Measurements from ENCODE around the gene CREB3L2. TPM values are rescaled to one million over a fixed set of nuclear protein-coding genes. Genes with fewer than 3 reads are reported as not detected.

Gene CREB3L2
- total RNA-seq, 1 donor from 2014 or later = 61.8 TPM

DNA sequence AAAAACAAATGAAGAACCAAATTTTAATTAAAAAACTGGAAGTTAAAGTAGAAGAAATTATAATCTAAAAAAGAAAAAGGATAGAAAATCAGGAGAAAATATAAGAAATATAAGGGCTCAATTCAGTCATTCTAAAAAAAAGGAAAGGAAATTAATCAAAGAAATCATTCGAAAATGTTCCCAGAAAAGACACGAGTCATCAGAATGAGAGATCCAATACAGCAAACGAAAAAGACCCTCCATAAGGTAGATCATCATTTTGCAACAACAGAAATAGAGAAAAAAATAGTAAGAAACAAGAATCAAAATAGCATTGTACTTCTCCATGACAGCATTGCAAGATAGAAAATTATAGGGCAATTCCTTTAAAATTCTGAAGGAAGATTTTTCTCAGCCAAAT, 132.6 kb downstream of the CREB3L2 start:
- intact Hi-C loops (cut with DNase I) = no loop called here
- TF ChIP-seq, protein P1, sequence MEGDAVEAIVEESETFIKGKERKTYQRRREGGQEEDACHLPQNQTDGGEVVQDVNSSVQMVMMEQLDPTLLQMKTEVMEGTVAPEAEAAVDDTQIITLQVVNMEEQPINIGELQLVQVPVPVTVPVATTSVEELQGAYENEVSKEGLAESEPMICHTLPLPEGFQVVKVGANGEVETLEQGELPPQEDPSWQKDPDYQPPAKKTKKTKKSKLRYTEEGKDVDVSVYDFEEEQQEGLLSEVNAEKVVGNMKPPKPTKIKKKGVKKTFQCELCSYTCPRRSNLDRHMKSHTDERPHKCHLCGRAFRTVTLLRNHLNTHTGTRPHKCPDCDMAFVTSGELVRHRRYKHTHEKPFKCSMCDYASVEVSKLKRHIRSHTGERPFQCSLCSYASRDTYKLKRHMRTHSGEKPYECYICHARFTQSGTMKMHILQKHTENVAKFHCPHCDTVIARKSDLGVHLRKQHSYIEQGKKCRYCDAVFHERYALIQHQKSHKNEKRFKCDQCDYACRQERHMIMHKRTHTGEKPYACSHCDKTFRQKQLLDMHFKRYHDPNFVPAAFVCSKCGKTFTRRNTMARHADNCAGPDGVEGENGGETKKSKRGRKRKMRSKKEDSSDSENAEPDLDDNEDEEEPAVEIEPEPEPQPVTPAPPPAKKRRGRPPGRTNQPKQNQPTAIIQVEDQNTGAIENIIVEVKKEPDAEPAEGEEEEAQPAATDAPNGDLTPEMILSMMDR (IDR thresholded peaks at IDR 0.05) = no peak
- H3K27me3 ChIP-seq = no peaks in the 10 kb centered on the region

DNA sequence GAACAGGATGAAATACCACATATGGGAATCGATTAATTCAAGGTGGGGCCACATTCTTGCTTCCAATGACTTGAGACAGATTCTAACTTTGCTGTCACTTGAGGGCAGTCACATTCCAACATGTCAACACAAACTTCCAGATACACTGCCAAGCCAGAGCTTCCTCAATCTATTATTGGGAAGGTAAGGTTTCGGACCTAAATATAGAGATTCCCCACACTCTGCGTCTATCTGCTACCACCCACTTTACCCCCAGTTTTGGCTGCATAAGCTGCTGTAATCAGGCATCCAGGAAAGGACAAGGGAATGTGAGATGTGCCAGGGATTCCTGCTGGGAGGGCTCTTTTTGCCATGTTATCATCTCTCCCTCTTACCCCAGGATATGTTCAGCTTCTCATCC, 134.6 kb downstream of the CREB3L2 start:
- Histone ChIP-seq H3K36me3 (peaks cover 29% of the 10 kb centered on the region), H3K9me3 (peaks cover 9% of the 10 kb centered on the region), H3K4me1 (no peaks in the 10 kb centered on the region), H3K27me3 (no peaks in the 10 kb centered on the region), H3K4me3 (no peak overlapping the region), H3K27ac (no peak overlapping the region)
- DNase-seq (no peak), ATAC-seq (no peak)
- intact Hi-C loops (cut with DNase I) = no loop called here
- TF ChIP-seq, protein P1 (IDR thresholded peaks at IDR 0.05) = no peak

More for the DNA sequence above, 132.6 kb downstream of the CREB3L2 start:
- H3K27ac ChIP-seq = no peak overlapping the region
- no peaks in the 10 kb centered on the region for H3K4me1 ChIP-seq
- DNase-seq (no peak), ATAC-seq (no peak)
- no peak overlapping the region for H3K4me3 ChIP-seq
- H3K36me3 ChIP-seq = peaks cover 36% of the 10 kb centered on the region
- peaks cover 9% of the 10 kb centered on the region for H3K9me3 ChIP-seq

DNA sequence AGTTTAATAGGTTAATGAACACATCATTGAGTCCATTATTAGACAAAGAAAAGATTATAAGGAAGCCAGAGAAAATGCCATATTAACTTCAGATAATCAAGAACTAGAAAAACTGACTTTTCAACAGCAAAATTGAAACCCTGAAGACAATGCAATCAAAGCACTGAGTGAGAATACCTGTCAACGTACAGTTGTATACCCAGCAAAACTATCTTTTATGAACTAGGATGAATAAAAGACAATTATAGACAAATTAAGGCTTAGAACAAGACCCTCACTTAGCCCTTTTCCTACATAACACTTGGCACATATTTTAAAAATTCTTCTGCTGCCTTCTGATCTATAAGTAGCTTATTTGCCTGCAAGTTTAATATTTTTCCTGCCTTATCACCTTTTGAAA, 136.1 kb downstream of the CREB3L2 start:
- Histone ChIP-seq H3K9me3 (peaks cover 9% of the 10 kb centered on the region), H3K4me3 (no peak overlapping the region), H3K27me3 (no peaks in the 10 kb centered on the region), H3K27ac (no peak overlapping the region), H3K4me1 (no peaks in the 10 kb centered on the region), H3K36me3 (peaks cover 29% of the 10 kb centered on the region)
- no peak for DNase-seq
- ATAC-seq = no peak
- TF ChIP-seq, protein P1 (IDR thresholded peaks at IDR 0.05) = no peak
- intact Hi-C loops (cut with DNase I) = no loop called here

DNA sequence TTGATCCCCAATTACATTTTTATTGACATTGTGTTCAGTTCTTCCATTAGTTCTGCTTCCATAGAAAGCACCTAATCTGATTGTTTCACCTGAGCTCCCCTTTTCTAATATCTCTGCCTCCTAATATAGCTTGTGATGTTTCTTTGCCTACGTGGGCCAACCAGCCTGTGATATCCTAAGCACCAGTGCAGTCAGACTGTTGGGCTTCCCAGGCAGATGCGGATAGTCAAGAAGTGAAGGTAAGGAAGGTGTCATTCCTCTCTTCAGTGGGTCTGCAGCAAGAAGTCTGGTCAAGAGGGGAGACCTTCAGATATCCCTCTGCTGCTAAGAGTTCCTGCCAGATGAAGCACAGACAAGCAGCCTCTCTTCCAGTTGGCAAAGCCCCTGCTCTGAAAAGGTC, 138.9 kb downstream of the CREB3L2 start:
- DNase-seq (no peak), ATAC-seq (no peak)
- TF ChIP-seq, protein P1 (IDR thresholded peaks at IDR 0.05) = no peak

DNA sequence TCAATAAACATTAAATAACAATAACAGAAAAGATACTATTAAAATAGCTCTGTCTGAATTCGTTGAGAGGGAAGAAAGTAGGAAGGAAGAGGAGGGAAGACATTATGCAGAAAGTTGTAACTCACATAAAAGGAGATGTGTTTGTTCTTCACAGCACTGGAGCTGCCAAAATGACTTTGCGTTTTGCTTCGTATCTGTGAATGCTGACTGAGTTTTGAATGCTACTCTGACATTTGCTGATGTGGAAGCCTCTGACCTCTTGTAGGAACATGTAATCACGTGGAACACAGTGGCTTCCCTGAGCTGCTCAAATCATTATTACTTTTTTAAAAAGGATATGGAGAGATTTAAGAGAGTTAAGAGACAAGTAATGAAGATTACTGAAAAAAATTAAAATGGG, 139.5 kb downstream of the CREB3L2 start:
- no peak for ATAC-seq
- Histone ChIP-seq H3K9me3 (peaks cover 9% of the 10 kb centered on the region), H3K4me1 (no peaks in the 10 kb centered on the region), H3K36me3 (peaks cover 24% of the 10 kb centered on the region), H3K27ac (no peak overlapping the region), H3K27me3 (no peaks in the 10 kb centered on the region), H3K4me3 (no peak overlapping the region)
- TF ChIP-seq, protein P1 (IDR thresholded peaks at IDR 0.05) = no peak
- intact Hi-C loops (cut with DNase I) = no loop called here
- DNase-seq = no peak

More for the DNA sequence above, 138.9 kb downstream of the CREB3L2 start:
- peaks cover 29% of the 10 kb centered on the region for H3K36me3 ChIP-seq
- intact Hi-C loops (cut with DNase I) = no loop called here
- peaks cover 9% of the 10 kb centered on the region for H3K9me3 ChIP-seq
- H3K4me1 ChIP-seq = no peaks in the 10 kb centered on the region
- no peak overlapping the region for H3K27ac ChIP-seq
- H3K4me3 ChIP-seq = no peak overlapping the region
- H3K27me3 ChIP-seq = no peaks in the 10 kb centered on the region

DNA sequence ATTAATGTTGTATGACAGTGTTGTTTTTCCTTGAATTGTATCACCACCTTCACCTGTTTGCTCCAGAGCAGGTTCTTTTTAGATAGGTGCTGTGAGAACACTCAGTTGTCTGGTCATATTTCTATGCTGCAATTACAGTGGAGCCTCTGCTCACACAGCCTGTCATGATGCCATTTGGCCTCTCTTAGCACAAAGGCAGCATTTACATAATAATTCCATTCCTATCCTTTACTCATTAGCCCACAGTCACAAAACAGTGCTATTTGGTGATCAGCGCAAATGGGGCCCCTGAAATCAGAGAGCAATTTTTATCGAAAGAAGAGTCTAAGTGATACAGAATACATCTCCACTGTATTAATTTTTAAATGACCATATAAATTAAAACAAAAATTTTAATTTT, 141.3 kb downstream of the CREB3L2 start:
- TF ChIP-seq, protein P1 (IDR thresholded peaks at IDR 0.05) = no peak
- Histone ChIP-seq H3K4me3 (no peak overlapping the region), H3K4me1 (no peaks in the 10 kb centered on the region), H3K27ac (no peak overlapping the region), H3K9me3 (no peaks in the 10 kb centered on the region), H3K36me3 (peaks cover 13% of the 10 kb centered on the region), H3K27me3 (no peaks in the 10 kb centered on the region)
- ATAC-seq (no peak), DNase-seq (no peak)
- intact Hi-C loops (cut with DNase I) = no loop called here
